SK-N-SH (cell line): ENCODE data around the gene KMT2C.

Source experiments
- CHD2 ChIP-seq: fragments of 150-350 bp; IDR thresholded peaks from 2 replicates; pipeline ENCODE4 v1.6.1; 2018; ENCODE audit warnings: low read length; ENCODE audit not compliant: partially characterized antibody
- CTCF ChIP-seq: fragments of 200-600 bp; sonication (generic); IDR thresholded peaks from 2 replicates; pipeline ENCODE4 v1.6.1; 2017; ENCODE audit warnings: antibody characterized with exemption, mild to moderate bottlenecking, moderate library complexity
- JUND ChIP-seq: IDR thresholded peaks from 2 replicates; pipeline ENCODE4 v1.4.0; 2012
- POLR2AphosphoS5 ChIP-seq: IDR thresholded peaks from 2 replicates; pipeline ENCODE4 v1.6.1; 2012; ENCODE audit warnings: low read depth, low read length
- RFX5 ChIP-seq: IDR thresholded peaks from 2 replicates; pipeline ENCODE4 v1.6.1; 2012; ENCODE audit warnings: mild to moderate bottlenecking, improper control_type of control experiment, low read length
- SIN3A ChIP-seq: IDR thresholded peaks from 2 replicates; pipeline ENCODE4 v1.6.1; 2012; ENCODE audit warnings: low read depth, mild to moderate bottlenecking, low read length, moderate library complexity, borderline replicate concordance

GRCh38 chr7:152085131-152085530 lies 350.7 kb downstream of the KMT2C start:
- TF ChIP-seq JUND (no peak), CTCF (no peak), SIN3A (no peak), CHD2 (no peak), RFX5 (no peak), POLR2AphosphoS5 (no peak)
